Large intestine (tissue), 3 donors: ENCODE measurements around the gene TMEM184C. TPM values are rescaled to one million over a fixed set of nuclear protein-coding genes. Genes with fewer than 3 reads are reported as not detected.
A peak's percentile ranks its signal among the peaks of the same experiment; 100 is the strongest.

Experiments
- DNase-seq, 2 donors: peaks; one replicate each; pipeline versions ENCODE4 v3.0.0 to v3.0.0-alpha.2; 2013
- H3K27ac ChIP-seq: one replicate; pipeline ENCODE4 v1.5.1; 2013; ENCODE audit warnings: low read length
- H3K27me3 ChIP-seq: 2 replicates; pipeline ENCODE4 v1.6.1; 2013; ENCODE audit warnings: low read length; ENCODE audit not compliant: control insufficient read depth, insufficient read depth
- H3K36me3 ChIP-seq: 2 replicates; pipeline ENCODE4 v1.6.1; 2013; ENCODE audit warnings: low read length; ENCODE audit not compliant: control insufficient read depth, insufficient read depth
- H3K4me1 ChIP-seq: one replicate; pipeline ENCODE4 v1.6.1; 2013; ENCODE audit warnings: low read length; ENCODE audit not compliant: control insufficient read depth, insufficient read depth
- H3K4me3 ChIP-seq: one replicate; pipeline ENCODE4 v1.5.1; 2013; ENCODE audit warnings: low read length
- H3K9me3 ChIP-seq: one replicate; pipeline ENCODE4 v1.6.1; 2013; ENCODE audit warnings: mild to moderate bottlenecking, low read depth, low read length, moderate library complexity; ENCODE audit not compliant: control insufficient read depth
- WGBS: methylation state at CpG from one replicate; pipeline ENCODE4 v1.1.5; 2013; ENCODE audit warnings: low lambda C conversion rate; ENCODE audit not compliant: insufficient coverage; 5-methylcytosine and 5-hydroxymethylcytosine counted together
- polyA plus RNA-seq: library from polyadenylated mRNA; unstranded; fragments of 120-200 nt; gene quantifications from one replicate; pipeline ENCODE4 v1.2.1, GENCODE V29; 2013

The TMEM184C gene
- polyA plus RNA-seq, 1 donor: 30.2 TPM

- Histone ChIP-seq H3K4me1 (no peaks in the 10 kb centered on the region), H3K4me3 (no peak overlapping the region), H3K9me3 (no peaks in the 10 kb centered on the region), H3K27me3 (no peaks in the 10 kb centered on the region), H3K27ac (no peak overlapping the region), H3K36me3 (no peaks in the 10 kb centered on the region)
- DNase-seq: no peak
Observed at GRCh38 chr4:147582386-147583060, 34.7 kb upstream of the TMEM184C start.

DNA sequence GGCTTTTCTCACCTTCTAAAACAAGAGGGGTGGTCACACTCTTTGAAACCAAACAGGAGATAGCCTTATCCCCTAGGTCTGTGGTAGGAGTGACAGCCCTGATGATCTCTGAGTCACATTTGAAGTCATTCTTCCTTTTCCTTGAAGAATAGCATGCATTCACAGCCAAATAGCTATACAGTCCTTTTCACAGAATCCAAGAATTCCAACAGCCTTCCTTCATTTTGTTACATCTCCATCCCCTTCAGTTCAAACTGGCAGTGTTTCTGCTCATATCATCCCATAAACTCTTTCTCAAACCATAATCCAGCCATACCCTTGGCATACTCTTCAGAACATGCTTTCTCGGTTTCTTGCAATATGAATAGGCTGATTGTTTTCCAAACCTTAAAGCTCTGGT is 33.3 kb upstream of the TMEM184C start:
- Histone ChIP-seq H3K9me3 (no peaks in the 10 kb centered on the region), H3K4me1 (no peaks in the 10 kb centered on the region), H3K27me3 (no peaks in the 10 kb centered on the region), H3K27ac (no peak overlapping the region), H3K4me3 (no peak overlapping the region), H3K36me3 (no peaks in the 10 kb centered on the region)
- DNase-seq: no peak
- WGBS: 83% methylated on average over 1 of the region's 1 CpG

DNA sequence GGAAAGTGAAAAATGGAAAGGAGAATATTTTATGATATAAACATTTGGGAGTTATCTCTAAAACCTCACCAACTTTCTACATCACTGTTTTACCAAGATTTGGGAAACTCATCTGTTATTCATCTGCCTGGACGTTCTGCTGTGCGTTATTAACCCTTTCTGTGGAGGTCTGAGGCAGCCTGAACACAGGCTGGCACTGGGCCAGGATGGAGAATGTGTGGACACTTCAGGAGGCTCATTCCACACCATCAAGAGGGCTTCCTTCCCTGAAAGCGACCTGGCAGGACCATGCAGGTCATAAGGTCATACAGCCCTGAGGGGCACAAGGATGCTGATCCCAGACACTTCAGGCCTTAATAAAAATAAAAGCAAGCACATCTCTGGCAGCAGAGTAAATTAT is 31.2 kb upstream of the TMEM184C start:
- Histone ChIP-seq H3K27ac (no peak overlapping the region), H3K9me3 (no peaks in the 10 kb centered on the region), H3K4me1 (no peaks in the 10 kb centered on the region), H3K4me3 (no peak overlapping the region), H3K27me3 (no peaks in the 10 kb centered on the region), H3K36me3 (no peaks in the 10 kb centered on the region)
- DNase-seq: no peak
- no CpG with 5 or more reads among the region's 3 CpGs for WGBS

DNA sequence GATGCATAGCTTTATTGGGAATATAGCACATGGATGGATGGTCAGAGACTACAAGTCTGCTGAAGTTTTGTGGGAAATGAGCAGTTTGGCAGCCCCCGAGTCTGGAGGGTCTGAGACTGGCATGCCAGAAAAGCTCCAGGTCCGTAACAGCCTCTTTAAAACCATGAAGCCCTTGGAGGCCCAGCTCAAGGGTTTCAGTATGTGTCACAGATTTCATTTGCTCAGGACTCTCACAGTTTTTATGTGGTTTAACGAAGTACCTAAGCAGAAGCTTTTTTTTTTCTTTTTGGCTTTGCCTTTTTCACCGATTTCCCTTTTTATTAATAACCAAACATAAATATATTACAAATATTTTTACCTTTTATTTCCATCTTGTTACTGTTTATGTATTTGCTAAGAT is 30.6 kb upstream of the TMEM184C start:
- H3K9me3 ChIP-seq: no peaks in the 10 kb centered on the region
- no peak overlapping the region for H3K4me3 ChIP-seq
- no peaks in the 10 kb centered on the region for H3K36me3 ChIP-seq
- DNase-seq: no peak
- H3K27me3 ChIP-seq: no peaks in the 10 kb centered on the region
- no peaks in the 10 kb centered on the region for H3K4me1 ChIP-seq
- 92% methylated on average over 3 of the region's 4 CpGs for WGBS
- H3K27ac ChIP-seq: no peak overlapping the region

- H3K4me3 ChIP-seq: no peak overlapping the region
- H3K27ac ChIP-seq: no peak overlapping the region
- H3K4me1 ChIP-seq: no peaks in the 10 kb centered on the region
- H3K27me3 ChIP-seq: no peaks in the 10 kb centered on the region
- H3K36me3 ChIP-seq: no peaks in the 10 kb centered on the region
- no peaks in the 10 kb centered on the region for H3K9me3 ChIP-seq
- WGBS: no CpG with 5 or more reads among the region's 3 CpGs
- no peak for DNase-seq
Observed at GRCh38 chr4:147587041-147587440, 30.2 kb upstream of the TMEM184C start.

- no CpG with 5 or more reads among the region's 1 CpG for WGBS
- Histone ChIP-seq H3K36me3 (no peaks in the 10 kb centered on the region), H3K9me3 (no peaks in the 10 kb centered on the region)
Observed at GRCh38 chr4:147589586-147589985, 27.6 kb upstream of the TMEM184C start.

GRCh38 chr4:147590249-147590920 is 26.8 kb upstream of the TMEM184C start:
- peak; percentile 20 to 21 for DNase-seq
- H3K4me3 ChIP-seq: no peak overlapping the region
- no peaks in the 10 kb centered on the region for H3K9me3 ChIP-seq
- WGBS: 70% methylated on average over 4 of the region's 12 CpGs
- no peak overlapping the region for H3K27ac ChIP-seq
- no peaks in the 10 kb centered on the region for H3K4me1 ChIP-seq
- no peaks in the 10 kb centered on the region for H3K27me3 ChIP-seq
- H3K36me3 ChIP-seq: no peaks in the 10 kb centered on the region

More at GRCh38 chr4:147589586-147589985, 27.6 kb upstream of the TMEM184C start:
- no peaks in the 10 kb centered on the region for H3K27me3 ChIP-seq
- no peak overlapping the region for H3K27ac ChIP-seq
- H3K4me1 ChIP-seq: no peaks in the 10 kb centered on the region
- no peak overlapping the region for H3K4me3 ChIP-seq
- DNase-seq: no peak

- no peak for DNase-seq
- no peak overlapping the region for H3K4me3 ChIP-seq
- H3K36me3 ChIP-seq: no peaks in the 10 kb centered on the region
- no peaks in the 10 kb centered on the region for H3K9me3 ChIP-seq
- H3K4me1 ChIP-seq: no peaks in the 10 kb centered on the region
- H3K27ac ChIP-seq: no peak overlapping the region
- H3K27me3 ChIP-seq: no peaks in the 10 kb centered on the region
Observed at GRCh38 chr4:147591106-147591505, 26.1 kb upstream of the TMEM184C start.

DNA sequence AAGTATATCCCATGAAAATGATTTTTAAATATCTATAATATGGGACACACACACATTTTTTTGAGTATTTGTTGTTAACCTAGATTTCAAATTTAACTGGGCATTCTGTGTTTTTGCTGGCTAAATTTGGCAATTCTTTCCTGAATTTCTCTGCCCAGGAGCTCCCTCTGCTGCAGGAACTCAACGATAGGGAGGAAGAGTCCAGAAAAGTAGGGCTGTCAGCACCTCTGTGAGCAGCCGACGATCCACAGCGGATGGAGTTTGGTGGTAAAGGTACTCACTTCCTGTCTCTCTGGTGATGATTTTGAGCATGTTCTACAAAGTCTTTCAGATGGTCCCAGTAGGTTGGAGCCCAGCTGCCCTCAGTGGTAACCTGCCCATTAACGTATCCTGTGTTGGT is 23.1 kb upstream of the TMEM184C start:
- Histone ChIP-seq H3K27me3 (no peaks in the 10 kb centered on the region), H3K4me1 (no peaks in the 10 kb centered on the region), H3K36me3 (no peaks in the 10 kb centered on the region), H3K9me3 (no peaks in the 10 kb centered on the region), H3K4me3 (no peak overlapping the region), H3K27ac (no peak overlapping the region)
- no peak for DNase-seq
- no CpG with 5 or more reads among the region's 5 CpGs for WGBS

DNA sequence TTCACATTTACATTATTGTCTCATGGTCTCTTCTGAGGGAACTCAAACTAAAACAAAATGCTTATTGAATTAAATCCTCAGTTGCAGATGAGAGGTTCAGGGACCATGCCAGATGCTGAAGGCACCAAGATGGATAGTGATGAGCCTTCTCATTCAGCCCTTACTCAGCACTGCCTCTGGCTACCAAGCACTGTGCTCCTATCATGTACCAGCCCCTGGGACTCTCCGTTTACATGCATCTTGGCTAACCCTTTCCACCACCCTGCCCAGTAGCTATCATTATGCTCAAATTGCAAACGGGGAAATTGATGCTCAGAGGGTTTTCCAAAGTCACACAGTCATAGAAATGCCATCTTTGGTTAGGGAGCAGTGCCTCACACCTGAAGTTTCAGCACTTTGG is 22.6 kb upstream of the TMEM184C start:
- DNase-seq: no peak
- Histone ChIP-seq H3K27me3 (no peaks in the 10 kb centered on the region), H3K9me3 (no peaks in the 10 kb centered on the region), H3K4me1 (no peaks in the 10 kb centered on the region), H3K27ac (no peak overlapping the region), H3K4me3 (no peak overlapping the region), H3K36me3 (no peaks in the 10 kb centered on the region)
- whole genome bisulfite sequencing: no CpG with 5 or more reads among the region's 2 CpGs

DNA sequence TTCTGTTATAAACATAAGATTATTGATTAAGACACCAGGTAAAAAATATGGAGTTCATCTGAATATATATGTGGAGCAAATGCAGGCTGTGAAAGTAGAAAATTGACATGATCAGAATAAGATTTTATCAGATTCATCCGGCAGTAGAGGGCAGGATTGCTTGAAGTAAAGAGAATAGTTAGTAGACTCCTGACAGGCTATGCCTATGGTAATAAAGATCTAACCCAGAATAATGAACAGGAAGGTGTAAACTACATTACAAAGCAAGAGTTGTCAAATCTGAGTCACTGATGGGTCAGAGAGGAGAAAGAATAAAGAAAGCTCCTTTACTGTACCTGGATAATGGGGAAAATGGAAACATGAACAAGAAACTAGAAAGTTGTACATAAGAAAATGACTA is 20.8 kb upstream of the TMEM184C start:
- H3K27ac ChIP-seq: no peak overlapping the region
- H3K27me3 ChIP-seq: no peaks in the 10 kb centered on the region
- H3K36me3 ChIP-seq: no peaks in the 10 kb centered on the region
- H3K4me3 ChIP-seq: no peak overlapping the region
- H3K4me1 ChIP-seq: no peaks in the 10 kb centered on the region
- WGBS: no CpG with 5 or more reads among the region's 1 CpG
- no peaks in the 10 kb centered on the region for H3K9me3 ChIP-seq
- no peak for DNase-seq
